Stomach (tissue), 9 donors: ENCODE data around the gene PCDHB11. TPM values are rescaled to one million over a fixed set of nuclear protein-coding genes. Genes with fewer than 3 reads are reported as not detected.
A peak's percentile ranks its signal among the peaks of the same experiment; 100 is the strongest.
"Not testable (repeated sequence)": the region's sequence is repeated elsewhere in the genome, so short reads cannot be mapped to it uniquely, and the experiment has no call there.

Source experiments
- DNase-seq, 2 donors: peaks; one replicate each; pipeline versions ENCODE4 v3.0.0 to v3.0.0-alpha.2; 2013 to 2019
- H3K27ac ChIP-seq, 5 donors: fragments of 200-600 bp in 4 of 5; sonication (generic) in 4 of 5; one replicate each; pipeline ENCODE4 v1.5.1; 2013 to 2019; ENCODE audit warnings: mild to moderate bottlenecking in 1 of 5, moderate library complexity in 1 of 5
- H3K27me3 ChIP-seq, 3 donors: fragments of 200-600 bp; sonication (generic); one replicate each; pipeline ENCODE4 v1.5.1; 2017 to 2019; ENCODE audit warnings: mixed run types in 1 of 3
- H3K36me3 ChIP-seq, 4 donors: fragments of 200-600 bp; sonication (generic); 1 replicate in 3 of 4; 2 replicates in 1 of 4; pipeline ENCODE4 v1.5.1; 2016 to 2019
- H3K4me1 ChIP-seq, 4 donors: fragments of 200-600 bp; sonication (generic); one replicate each; pipeline ENCODE4 v1.5.1; 2016 to 2019
- H3K4me3 ChIP-seq, 4 donors: fragments of 200-600 bp; sonication (generic) in 3 of 4; one replicate each; pipeline ENCODE4 v1.5.1; 2016 to 2019; ENCODE audit warnings: mild to moderate bottlenecking in 1 of 4
- H3K9me3 ChIP-seq, 4 donors: fragments of 200-600 bp; sonication (generic); one replicate each; pipeline ENCODE4 v1.5.1; 2016 to 2019
- CTCF ChIP-seq, 7 experiments: fragments of 450-650 bp in 4 of 7; fragments of 200-600 bp in 3 of 7; sonication (generic) in 3 of 7; IDR thresholded peaks; one replicate each; pipeline ENCODE4 v1.5.1; 2016 to 2019; ENCODE audit warnings: antibody characterized with exemption in 7 of 7, control low read depth in 2 of 7, mild to moderate bottlenecking in 1 of 7
- EP300 ChIP-seq: sonication (generic); formaldehyde crosslinking; IDR thresholded peaks from one replicate; pipeline ENCODE4 v1.6.1; 2017; ENCODE audit warnings: antibody characterized with exemption
- POLR2A ChIP-seq, 4 donors: fragments of 450-650 bp; IDR thresholded peaks; one replicate each; pipeline ENCODE4 v1.6.1; 2016; ENCODE audit warnings: antibody characterized with exemption in 4 of 4, control low read depth in 2 of 4, mild to moderate bottlenecking in 1 of 4, moderate library complexity in 1 of 4
- POLR2AphosphoS5 ChIP-seq, 3 donors: sonication (generic); formaldehyde crosslinking; IDR thresholded peaks; one replicate each; pipeline ENCODE4 v1.6.1; 2016; ENCODE audit warnings: antibody characterized with exemption in 3 of 3
- WGBS, 5 donors: extraction: QIAGEN DNeasy Blood & Tissue Kit in 3 of 5; methylation state at CpG; one replicate each; pipeline versions ENCODE4 v1.1.5 to v1.1.7; 2013 to 2018; 5-methylcytosine and 5-hydroxymethylcytosine counted together
- intact Hi-C: fragments of 100-400 bp; cut with DNase I; formaldehyde crosslinking; loops from one replicate; pipeline ENCODE4 v1.15.1; 2023; ENCODE audit warnings: low total_unique reads
- polyA plus RNA-seq, 3 donors: library from polyadenylated mRNA; stranded (reverse); fragments of 200-250 nt; gene quantifications; one replicate each; pipeline ENCODE4 v1.2.3, GENCODE V29; 2013
- total RNA-seq, 5 donors: library from RNA; depleted of rRNA; stranded (reverse); fragments of >200 nt; gene quantifications; one replicate each; pipeline versions ENCODE4 v1.1.0 to v1.2.3, GENCODE V29; 2014 to 2016
- donor health status: healthy with polysubstance abuse.
- donor health status: Bipolar disorder and iron deficiency.
- donor health status: healthy.

PCDHB11 gene
- total and polyA plus RNA-seq, 8 donors, result 0.12 to 4.4 (median 0.97) TPM; not detected in 2

- peak in 1 of 2 donors; percentile 37 for DNase-seq
These were observed 7.2 kb upstream of the PCDHB11 start, which contains the start of gene PCDHB10 for GRCh38 chr5:141192110-141192725. TSS of gene PCDHB10 (plus strand) at chr5:141192353. CDS start at chr5:141192553, 200 bp downstream.

DNA sequence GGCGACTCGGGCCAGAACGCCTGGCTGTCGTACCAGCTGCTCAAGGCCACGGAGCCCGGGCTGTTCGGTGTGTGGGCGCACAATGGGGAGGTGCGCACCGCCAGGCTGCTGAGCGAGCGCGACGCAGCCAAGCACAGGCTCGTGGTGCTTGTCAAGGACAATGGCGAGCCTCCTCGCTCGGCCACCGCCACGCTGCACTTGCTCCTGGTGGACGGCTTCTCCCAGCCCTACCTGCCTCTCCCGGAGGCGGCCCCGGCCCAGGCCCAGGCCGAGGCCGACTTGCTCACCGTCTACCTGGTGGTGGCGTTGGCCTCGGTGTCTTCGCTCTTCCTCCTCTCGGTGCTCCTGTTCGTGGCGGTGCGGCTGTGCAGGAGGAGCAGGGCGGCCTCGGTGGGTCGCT, 5.1 kb upstream of the PCDHB11 start:
- H3K36me3 ChIP-seq, intact Hi-C loops, H3K27ac ChIP-seq, H3K4me3 ChIP-seq, DNase-seq, H3K4me1 ChIP-seq: not testable (repeated sequence)
- 24 to 59% (median 38%) methylated on average over 8 to 16 of the region's 37 CpGs for WGBS, 5 donors
- peaks cover 0 to 34% (median 3%) of the 10 kb centered on the region in 3 donors for H3K27me3 ChIP-seq
- H3K9me3 ChIP-seq, result peaks cover 13 to 89% (median 79%) of the 10 kb centered on the region in 4 donors

More at GRCh38 chr5:141192110-141192725, 7.2 kb upstream of the PCDHB11 start, which contains the start of gene PCDHB10:
- intact Hi-C loops, result no loop called here
- Histone ChIP-seq H3K36me3 (no peaks in the 10 kb centered on the region), H3K4me1 (no peaks in the 10 kb centered on the region), H3K4me3 (no peak within 1 kb of the TSS), H3K27ac (no peak within 1 kb of the TSS), H3K27me3 (peaks cover 0 to 42% (median 3%) of the 10 kb centered on the region in 3 donors), H3K9me3 (peaks cover 11 to 87% (median 78%) of the 10 kb centered on the region in 4 donors)
- TF ChIP-seq EP300 (no peak), CTCF (IDR thresholded peaks at IDR 0.05) (peak in 1 of 7 experiments; percentile 11)
- 7 to 12% (median 10%) methylated on average over 10 of the region's 10 CpGs for WGBS, 5 donors

- peaks cover 0 to 40% (median 0%) of the 10 kb centered on the region in 3 donors for H3K27me3 ChIP-seq
- no peak for DNase-seq
- no peaks in the 10 kb centered on the region for H3K4me1 ChIP-seq
- peaks cover 12 to 88% (median 79%) of the 10 kb centered on the region in 4 donors for H3K9me3 ChIP-seq
- no peak for TF ChIP-seq POLR2AphosphoS5 (IDR thresholded peaks at IDR 0.05)
- TF ChIP-seq EP300, result no peak
- TF ChIP-seq CTCF (IDR thresholded peaks at IDR 0.05), result no peak
- TF ChIP-seq POLR2A (IDR thresholded peaks at IDR 0.05), result no peak
- no peak overlapping the region for H3K27ac ChIP-seq
- no peaks in the 10 kb centered on the region for H3K36me3 ChIP-seq
- WGBS, 5 donors, result 19 to 56% (median 34%) methylated on average over 3 of the region's 3 CpGs
- intact Hi-C loops, result no loop called here
- no peak overlapping the region for H3K4me3 ChIP-seq
These were observed 3.1 kb upstream of the PCDHB11 start for GRCh38 chr5:141196363-141196762.

GRCh38 chr5:141201126-141201525, 1.7 kb downstream of the PCDHB11 start:
- intact Hi-C loops, H3K36me3 ChIP-seq, H3K4me1 ChIP-seq, DNase-seq, H3K27ac ChIP-seq, H3K4me3 ChIP-seq: not testable (repeated sequence)
- WGBS, 5 donors, result 12 to 59% (median 27%) methylated on average over 9 to 25 of the region's 38 CpGs
- Histone ChIP-seq H3K27me3 (peaks cover 0 to 35% (median 0%) of the 10 kb centered on the region in 3 donors), H3K9me3 (peaks cover 16 to 94% (median 75%) of the 10 kb centered on the region in 4 donors)

DNA sequence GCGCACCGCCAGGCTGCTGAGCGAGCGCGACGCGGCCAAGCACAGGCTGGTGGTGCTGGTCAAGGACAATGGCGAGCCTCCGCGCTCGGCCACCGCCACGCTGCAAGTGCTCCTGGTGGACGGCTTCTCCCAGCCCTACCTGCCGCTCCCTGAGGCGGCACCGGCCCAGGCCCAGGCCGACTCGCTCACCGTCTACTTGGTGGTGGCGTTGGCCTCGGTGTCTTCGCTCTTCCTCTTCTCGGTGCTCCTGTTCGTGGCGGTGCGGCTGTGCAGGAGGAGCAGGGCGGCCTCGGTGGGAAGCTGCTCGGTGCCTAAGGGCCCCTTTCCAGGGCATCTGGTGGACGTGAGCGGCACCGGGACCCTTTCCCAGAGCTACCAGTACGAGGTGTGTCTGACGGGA, 2.2 kb downstream of the PCDHB11 start:
- H3K27ac ChIP-seq, H3K4me1 ChIP-seq, H3K36me3 ChIP-seq, intact Hi-C loops, H3K4me3 ChIP-seq, DNase-seq: not testable (repeated sequence)
- peaks cover 0 to 35% (median 0%) of the 10 kb centered on the region in 3 donors for H3K27me3 ChIP-seq
- WGBS, 5 donors, result 24 to 48% (median 35%) methylated on average over 8 to 28 of the region's 35 CpGs
- peaks cover 16 to 93% (median 73%) of the 10 kb centered on the region in 4 donors for H3K9me3 ChIP-seq

- WGBS, 5 donors, result 18 to 34% (median 20%) methylated on average over 11 of the region's 11 CpGs
- H3K4me1 ChIP-seq, result no peaks in the 10 kb centered on the region
- DNase-seq, result peak in 1 of 2 donors; percentile 17
- H3K4me3 ChIP-seq, result peak within 1 kb of the TSS in 2 of 4 donors; percentile 1 to 7
- TF ChIP-seq POLR2A (IDR thresholded peaks at IDR 0.05) (no peak), POLR2AphosphoS5 (IDR thresholded peaks at IDR 0.05) (no peak), CTCF (IDR thresholded peaks at IDR 0.05) (no peak), EP300 (no peak)
- no peaks in the 10 kb centered on the region for H3K36me3 ChIP-seq
- peaks cover 0 to 33% (median 0%) of the 10 kb centered on the region in 3 donors for H3K27me3 ChIP-seq
- H3K9me3 ChIP-seq, result peaks cover 12 to 95% (median 60%) of the 10 kb centered on the region in 4 donors
- intact Hi-C loops, result no loop called here
- H3K27ac ChIP-seq, result no peak within 1 kb of the TSS
These were observed 9.1 kb downstream of the PCDHB11 start, which contains the start of gene PCDHB12 for GRCh38 chr5:141208478-141208877. TSS of gene PCDHB12 (plus strand) at chr5:141208719. CDS start at chr5:141208908, 189 bp downstream.

DNA sequence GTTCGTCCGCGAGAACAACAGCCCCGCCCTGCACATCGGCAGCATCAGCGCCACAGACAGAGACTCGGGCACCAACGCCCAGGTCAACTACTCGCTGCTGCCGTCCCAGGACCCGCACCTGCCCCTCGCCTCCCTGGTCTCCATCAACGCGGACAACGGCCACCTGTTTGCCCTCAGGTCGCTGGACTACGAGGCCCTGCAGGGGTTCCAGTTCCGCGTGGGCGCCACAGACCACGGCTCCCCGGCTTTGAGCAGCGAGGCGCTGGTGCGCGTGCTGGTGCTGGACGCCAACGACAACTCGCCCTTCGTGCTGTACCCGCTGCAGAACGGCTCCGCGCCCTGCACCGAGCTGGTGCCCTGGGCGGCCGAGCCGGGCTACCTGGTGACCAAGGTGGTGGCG, 10.9 kb downstream of the PCDHB11 start:
- H3K9me3 ChIP-seq, result peaks cover 12 to 92% (median 67%) of the 10 kb centered on the region in 4 donors
- H3K27me3 ChIP-seq, result peaks cover 0 to 41% (median 0%) of the 10 kb centered on the region in 3 donors
- DNase-seq, H3K36me3 ChIP-seq, intact Hi-C loops, H3K27ac ChIP-seq, H3K4me3 ChIP-seq, H3K4me1 ChIP-seq: not testable (repeated sequence)
- 33 to 68% (median 39%) methylated on average over 15 to 39 of the region's 39 CpGs for WGBS, 5 donors

DNA sequence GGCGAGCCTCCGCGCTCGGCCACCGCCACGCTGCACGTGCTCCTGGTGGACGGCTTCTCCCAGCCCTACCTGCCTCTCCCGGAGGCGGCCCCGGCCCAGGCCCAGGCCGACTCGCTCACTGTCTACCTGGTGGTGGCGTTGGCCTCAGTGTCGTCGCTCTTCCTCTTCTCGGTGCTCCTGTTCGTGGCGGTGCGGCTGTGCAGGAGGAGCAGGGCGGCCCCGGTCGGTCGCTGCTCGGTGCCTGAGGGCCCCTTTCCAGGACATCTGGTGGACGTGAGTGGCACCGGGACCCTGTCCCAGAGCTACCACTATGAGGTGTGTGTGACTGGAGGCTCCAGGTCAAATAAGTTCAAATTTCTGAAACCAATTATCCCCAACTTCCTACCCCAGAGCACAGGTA, 11.4 kb downstream of the PCDHB11 start:
- DNase-seq, intact Hi-C loops, H3K4me3 ChIP-seq, H3K36me3 ChIP-seq, H3K27ac ChIP-seq, H3K4me1 ChIP-seq: not testable (repeated sequence)
- Histone ChIP-seq H3K9me3 (peaks cover 12 to 91% (median 68%) of the 10 kb centered on the region in 4 donors), H3K27me3 (peaks cover 0 to 43% (median 0%) of the 10 kb centered on the region in 3 donors)
- WGBS, 5 donors, result 21 to 42% (median 29%) methylated on average over 2 to 21 of the region's 27 CpGs
